HG03196 (cell line): Measurements from ENCODE around the gene SEMA3F.

ENCODE experiments used
- ATAC-seq: cut with Tn5 transposase; IDR thresholded peaks from one replicate; pipeline ENCODE4 v1.9.1; 2021; ENCODE audit not compliant: unreplicated experiment

Gene SEMA3F

GRCh38 chr3:50154840-50155490 lies at the start of gene SEMA3F:
Gene SEMA3F (plus strand): TSS chr3:50155324. CDS start chr3:50159623, 4,299 bp downstream.
- ATAC-seq = peak; percentile 64

- no peak for ATAC-seq
These were observed 43.4 kb upstream of the SEMA3F start for GRCh38 chr3:50111757-50112156.

DNA sequence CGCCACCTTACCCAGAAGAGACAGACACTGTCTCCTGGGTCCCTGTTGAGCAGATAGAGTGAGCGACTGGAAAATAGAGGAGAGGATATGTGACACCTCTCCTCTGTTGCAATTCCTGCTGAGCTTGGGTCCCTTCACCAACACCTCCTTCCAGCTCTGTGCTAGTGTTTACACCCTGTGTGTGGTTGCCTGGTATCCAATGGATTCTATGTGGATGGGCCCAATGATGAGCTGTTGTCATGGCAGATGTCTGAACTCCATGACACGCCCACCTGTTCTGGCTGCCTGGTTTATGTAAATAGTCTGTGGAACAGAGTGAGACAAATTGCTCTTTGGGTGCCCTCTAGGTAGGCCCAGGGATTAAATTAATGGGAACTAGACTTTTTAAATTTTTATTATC lies 42.7 kb upstream of the SEMA3F start:
- ATAC-seq = no peak

DNA sequence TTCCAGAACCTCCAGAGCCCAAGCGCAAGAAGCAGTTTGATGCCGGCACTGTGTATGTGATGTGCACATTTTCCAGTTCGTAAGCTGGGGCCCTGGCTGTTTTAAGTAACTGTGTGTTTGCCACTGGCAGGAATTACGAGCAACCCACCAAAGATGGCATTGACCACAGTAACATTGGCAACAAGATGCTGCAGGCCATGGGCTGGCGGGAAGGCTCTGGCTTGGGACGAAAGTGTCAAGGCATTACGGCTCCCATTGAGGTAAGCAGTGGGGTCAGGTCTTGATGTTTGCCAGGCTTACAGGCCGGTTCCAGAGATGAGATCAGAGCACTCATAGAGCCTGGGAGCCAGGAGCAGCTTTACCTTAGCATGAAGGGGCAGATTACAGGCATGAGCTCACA lies 38.0 kb upstream of the SEMA3F start:
- no peak for ATAC-seq

DNA sequence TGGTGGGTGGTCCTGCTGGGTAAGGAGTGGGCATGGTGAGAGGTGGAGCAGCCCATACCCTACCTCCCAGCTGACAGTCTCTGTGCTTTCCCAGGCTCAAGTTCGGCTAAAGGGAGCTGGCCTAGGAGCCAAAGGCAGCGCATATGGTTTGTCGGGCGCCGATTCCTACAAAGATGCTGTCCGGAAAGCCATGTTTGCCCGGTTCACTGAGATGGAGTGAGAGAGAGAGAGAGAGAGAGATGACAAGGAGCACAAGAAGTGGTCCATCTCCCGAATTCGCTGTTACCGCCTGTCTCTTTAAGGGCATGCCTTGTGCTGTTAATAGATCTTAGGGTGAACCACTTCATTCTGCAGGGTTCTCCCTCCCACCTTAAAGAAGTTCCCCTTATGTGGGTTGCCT lies 36.9 kb upstream of the SEMA3F start:
- ATAC-seq = no peak

DNA sequence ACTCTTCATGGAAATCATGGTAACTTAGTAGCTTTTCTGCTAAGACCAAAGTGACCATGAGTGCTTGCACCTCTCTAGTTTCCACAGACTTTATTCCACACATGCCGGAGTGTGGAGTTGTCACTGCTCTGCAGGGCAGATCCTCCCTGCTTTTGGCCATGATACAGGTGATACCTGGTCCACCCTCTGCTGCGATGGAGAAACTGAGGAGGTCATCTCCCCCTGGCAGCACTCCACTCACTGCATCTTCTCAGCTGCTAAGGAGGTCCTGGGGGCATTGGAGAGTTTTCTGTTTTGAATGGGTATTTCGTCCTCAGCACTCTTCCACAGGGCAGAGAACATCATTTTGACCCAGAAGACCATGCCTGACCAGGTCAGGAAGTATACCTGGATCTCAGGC lies 35.3 kb upstream of the SEMA3F start:
- no peak for ATAC-seq

GRCh38 chr3:50120364-50121071 lies 34.6 kb upstream of the SEMA3F start:
- ATAC-seq = no peak

GRCh38 chr3:50121072-50122032 lies 33.8 kb upstream of the SEMA3F start:
- ATAC-seq = no peak

DNA sequence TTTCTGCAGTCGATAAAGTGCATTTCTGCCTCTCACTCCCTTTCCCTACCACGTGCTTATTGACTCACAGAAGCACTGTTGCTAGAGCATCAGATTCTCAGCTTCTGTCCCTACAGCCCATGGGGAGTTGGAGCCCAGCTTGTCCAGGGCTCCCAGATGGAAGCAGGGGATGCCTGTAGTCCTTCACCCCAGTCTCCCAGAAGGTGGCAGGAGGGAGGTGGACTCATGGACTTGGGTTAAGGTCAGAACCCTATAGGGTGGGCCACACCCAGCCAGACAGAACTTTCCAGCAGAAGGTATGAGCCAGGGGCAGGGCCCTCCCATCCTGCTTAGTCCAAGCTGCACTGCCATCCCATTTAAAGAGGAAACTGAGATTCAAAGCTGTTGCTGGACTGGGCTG lies 33.1 kb upstream of the SEMA3F start:
- ATAC-seq = no peak

GRCh38 chr3:50122661-50123391 lies 32.3 kb upstream of the SEMA3F start:
- no peak for ATAC-seq

GRCh38 chr3:50123394-50124051 lies 31.6 kb upstream of the SEMA3F start:
- no peak for ATAC-seq

GRCh38 chr3:50124052-50124799 lies 30.9 kb upstream of the SEMA3F start:
- ATAC-seq = no peak

DNA sequence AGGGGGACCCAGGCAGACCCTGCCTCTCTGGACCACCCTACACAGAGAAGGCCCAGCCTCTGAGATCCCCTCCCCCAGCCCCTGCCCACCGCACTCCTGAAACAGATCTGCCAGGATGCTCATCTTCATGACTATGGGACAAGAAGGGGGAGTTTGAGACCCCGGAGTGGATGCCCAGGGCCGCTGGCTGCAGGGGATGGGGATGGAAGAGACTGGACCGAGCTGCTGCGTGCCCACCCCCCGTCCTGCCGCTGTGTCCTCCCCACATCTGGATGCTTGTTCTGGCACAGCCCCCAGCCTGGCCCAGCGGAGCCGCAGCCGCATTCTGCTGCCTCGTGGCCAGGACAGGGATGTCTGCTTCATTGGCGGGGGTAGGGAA lies 30.3 kb upstream of the SEMA3F start:
- no peak for ATAC-seq

- no peak for ATAC-seq
These were observed 29.4 kb upstream of the SEMA3F start for GRCh38 chr3:50125541-50126286.

- ATAC-seq = no peak
These were observed 28.6 kb upstream of the SEMA3F start for GRCh38 chr3:50126287-50127211.

DNA sequence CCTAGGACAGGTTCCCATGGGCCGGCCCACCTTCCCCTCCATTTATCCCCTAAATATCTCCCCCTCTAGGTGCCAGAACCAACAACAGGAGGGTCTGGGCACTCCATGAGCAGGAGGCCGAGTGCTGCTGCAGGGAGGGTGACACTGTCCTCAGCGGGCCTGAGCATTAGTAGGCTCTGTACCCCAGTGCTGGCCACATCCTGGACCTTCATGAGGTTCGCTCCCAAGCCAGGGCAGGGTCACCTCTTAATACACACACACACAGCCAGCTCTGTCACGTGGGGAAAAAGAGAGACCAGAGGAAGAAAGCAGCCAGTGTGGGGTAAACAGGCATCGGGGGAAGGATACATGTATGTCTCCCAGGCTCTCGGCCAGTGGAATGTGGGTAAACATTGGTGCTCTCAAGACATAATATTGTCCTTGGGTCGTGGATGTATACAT lies 27.9 kb upstream of the SEMA3F start:
- ATAC-seq = no peak

DNA sequence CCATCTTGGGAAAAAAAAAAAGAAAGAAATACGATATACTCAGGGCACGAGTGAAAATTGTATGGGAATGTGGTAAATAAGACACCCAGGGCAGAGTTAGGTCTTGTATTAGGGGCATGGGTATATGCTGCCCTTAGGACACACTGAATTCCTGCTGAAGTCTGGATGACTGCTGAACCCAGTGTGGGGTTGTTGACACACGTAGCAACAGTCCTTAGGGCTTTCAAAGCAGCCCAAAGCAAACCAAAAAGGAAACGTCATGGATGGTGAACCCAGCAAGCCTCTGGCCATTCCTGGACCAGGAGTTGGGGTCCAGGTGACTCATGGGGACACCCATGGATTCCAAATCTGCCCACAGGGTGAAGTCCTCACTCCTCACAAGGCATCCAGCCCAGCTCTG lies 27.1 kb upstream of the SEMA3F start:
- ATAC-seq = no peak

DNA sequence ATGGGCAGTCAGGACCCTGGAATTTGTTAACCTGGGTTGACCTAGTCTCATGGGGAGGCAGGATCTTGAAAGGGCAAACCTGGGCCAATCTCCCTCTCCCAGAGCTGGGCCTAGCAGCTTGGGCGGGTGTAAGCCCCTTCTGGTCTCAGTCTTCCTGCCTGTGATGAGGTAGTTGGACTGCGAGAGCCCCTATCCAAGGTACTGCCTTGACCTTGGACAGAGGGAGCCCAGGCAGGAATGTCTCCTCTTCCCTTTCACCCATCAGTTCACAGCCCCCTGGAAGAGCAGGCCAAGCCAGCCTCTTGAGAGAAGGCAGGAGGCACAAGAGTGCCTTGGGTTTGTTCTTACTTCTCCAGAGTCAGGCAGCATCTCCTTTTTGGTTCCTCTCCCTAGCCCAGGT lies 24.7 kb upstream of the SEMA3F start:
- ATAC-seq = no peak
